ENCODE results near the gene EFHD2. TPM values are rescaled to one million over a fixed set of nuclear protein-coding genes. Genes with fewer than 3 reads are reported as not detected.

The EFHD2 gene
- total and polyA plus RNA-seq, 2 of the 8 experiments (the other 6 are each of a cell fraction or from before 2014, with no cell fraction given): 24.4 to 25.1 TPM

DNA sequence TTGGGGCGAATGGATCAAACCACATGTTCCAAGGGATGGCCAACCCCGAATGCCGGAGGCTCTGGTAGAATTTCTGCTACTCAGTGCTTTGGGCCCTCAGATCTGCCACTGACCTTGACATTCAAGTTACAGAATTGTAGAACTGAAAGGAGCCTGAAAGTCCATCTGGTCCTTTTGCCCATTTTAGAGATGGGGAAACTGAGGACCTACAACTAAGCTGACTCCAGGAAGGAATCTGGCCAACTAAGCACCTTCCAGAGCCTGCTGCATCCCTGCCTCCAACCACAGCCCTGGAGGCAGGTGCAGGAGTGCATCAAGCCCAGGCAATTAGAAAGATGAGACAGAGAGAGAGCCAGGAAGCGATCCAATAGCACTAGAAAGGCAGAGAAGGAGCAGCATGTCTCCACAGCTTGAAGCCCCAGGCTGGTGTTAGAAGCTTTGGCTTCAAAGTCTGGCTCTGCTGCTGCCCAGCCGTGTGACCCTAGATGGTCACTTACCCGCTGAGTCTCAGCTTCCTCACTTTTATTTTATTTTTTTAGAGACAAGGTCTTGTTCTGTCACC lies 27.3 kb downstream of the EFHD2 start:
- Histone ChIP-seq H2BK5ac (ENCODE audit: low read depth, low read length) (no peak overlapping the region), H3K4me2 (ENCODE audit: insufficient read depth in 1 of 2, low read depth in 2 of 2, low read length in 2 of 2) (no peak overlapping the region), H3K23me2 (ENCODE audit: low read depth, low read length) (peaks cover 2% of the 10 kb centered on the region; the same call in 1 of the 2 replicates), H3K14ac (ENCODE audit: insufficient read length) (no peak overlapping the region), H3K27ac (ENCODE audit: low read depth, low read length) (no peak overlapping the region), H3K23ac (ENCODE audit: insufficient read length) (no peak overlapping the region), H2AK5ac (ENCODE audit: low read depth, low read length) (no peak overlapping the region), H3K79me2 (ENCODE audit: control insufficient read depth in 1 of 2, insufficient read depth in 2 of 2, low read length in 2 of 2) (no peaks in the 10 kb centered on the region), H2BK20ac (ENCODE audit: low read length) (no peak overlapping the region), H3K27me3 (replicated peaks in 1 of 4; ENCODE audit: control insufficient read depth in 3 of 4, extremely low read depth in 1 of 4, insufficient read depth in 3 of 4, low read length in 3 of 4) (no peaks in the 10 kb centered on the region), H4K91ac (replicated peaks; ENCODE audit: insufficient read length, low read length) (no peak overlapping the region), H2BK15ac (ENCODE audit: low read length) (no peak overlapping the region), H2BK120ac (replicated peaks; ENCODE audit: low read depth, low read length) (no peak overlapping the region), H3K79me1 (ENCODE audit: low read depth, low read length) (no peaks in the 10 kb centered on the region), H4K8ac (ENCODE audit: extremely low read depth, insufficient read depth, low read length) (no peak overlapping the region), H3K9me3 (ENCODE audit: insufficient read depth in 2 of 2, low read depth in 1 of 2, low read length in 1 of 2) (no peaks in the 10 kb centered on the region), H3K4me1 (replicated peaks in 1 of 4; ENCODE audit: control insufficient read depth in 3 of 4, insufficient read depth in 4 of 4, low read length in 3 of 4) (no peaks in the 10 kb centered on the region; a peak in 3 of 7 replicates), H3K56ac (replicated peaks; ENCODE audit: insufficient read length, low read depth, low read length) (no peak overlapping the region), H3K9ac (replicated peaks in 1 of 4; ENCODE audit: extremely low read depth in 1 of 4, low read depth in 3 of 4, low read length in 3 of 4) (no peak overlapping the region), H3K36me3 (ENCODE audit: control insufficient read depth in 2 of 4, insufficient read depth in 4 of 4, low read length in 3 of 4) (no peaks in the 10 kb centered on the region), H3K4me3 (ENCODE audit: extremely low read depth in 1 of 4, insufficient read depth in 2 of 4, low read depth in 3 of 4, low read length in 4 of 4) (no peak overlapping the region), H3K18ac (ENCODE audit: extremely low read depth, low read length) (no peak overlapping the region), H3K4ac (replicated peaks; ENCODE audit: insufficient read length, low read depth, low read length) (no peak overlapping the region), H4K5ac (ENCODE audit: insufficient read length, low read depth, low read length) (no peak overlapping the region), H2BK12ac (ENCODE audit: low read depth, low read length) (no peak overlapping the region), H2AFZ (ENCODE audit: low read length) (no peak overlapping the region), H4K20me1 (replicated peaks in 1 of 2; ENCODE audit: control insufficient read depth in 1 of 2, insufficient read depth in 2 of 2, low read length in 2 of 2) (peaks cover 0 to 2% of the 10 kb centered on the region in 2 experiments)
- TF ChIP-seq KDM1A (IDR thresholded peaks at IDR 0.05; ENCODE audit: borderline replicate concordance, low read length) (peak; percentile 37; the same call in 1 of the 2 replicates), HDAC6 (IDR thresholded peaks at IDR 0.05; ENCODE audit: low read depth, low read length) (no peak)
- WGBS, 2 experiments (ENCODE audit: extremely low coverage in 1 of 2, insufficient coverage in 1 of 2, insufficient read length in 1 of 2, insufficient replicate concordance in 2 of 2, low coverage in 1 of 2, low lambda C conversion rate in 2 of 2, missing lambda C conversion rate in 1 of 2): 87% methylated on average over 6 of the region's 6 CpGs; no CpG with 5 or more reads in 1 of the 2 experiments
- no peak for FAIRE-seq
- no peak for DNase-seq (ENCODE audit: low read depth in 1 of 2, low spot score in 2 of 2)
- ChIA-PET CTCF (ENCODE audit: partially characterized antibody) (interaction anchor here (0.6 to 3.2 kb wide), 5 partner anchors 10 to 310 kb away, joined by 3 to 20 read pairs (median 5); no protein-coding TSS in a partner anchor), POLR2A (ENCODE audit: partially characterized antibody) (no interaction called here)

Data from H1 (cell line).